Activated T-cell treated with anti-CD3 and anti-CD28 coated beads for 48 hours (primary cell): Measurements from ENCODE around the gene KIF13A.
"Not testable (repeated sequence)": the region's sequence is repeated elsewhere in the genome, so short reads cannot be mapped to it uniquely, and the experiment has no call there.

Source experiments
- DNase-seq: peaks from one replicate; pipeline ENCODE4 v3.0.0-alpha.2; 2020; ENCODE audit warnings: low read depth

Gene KIF13A

DNA sequence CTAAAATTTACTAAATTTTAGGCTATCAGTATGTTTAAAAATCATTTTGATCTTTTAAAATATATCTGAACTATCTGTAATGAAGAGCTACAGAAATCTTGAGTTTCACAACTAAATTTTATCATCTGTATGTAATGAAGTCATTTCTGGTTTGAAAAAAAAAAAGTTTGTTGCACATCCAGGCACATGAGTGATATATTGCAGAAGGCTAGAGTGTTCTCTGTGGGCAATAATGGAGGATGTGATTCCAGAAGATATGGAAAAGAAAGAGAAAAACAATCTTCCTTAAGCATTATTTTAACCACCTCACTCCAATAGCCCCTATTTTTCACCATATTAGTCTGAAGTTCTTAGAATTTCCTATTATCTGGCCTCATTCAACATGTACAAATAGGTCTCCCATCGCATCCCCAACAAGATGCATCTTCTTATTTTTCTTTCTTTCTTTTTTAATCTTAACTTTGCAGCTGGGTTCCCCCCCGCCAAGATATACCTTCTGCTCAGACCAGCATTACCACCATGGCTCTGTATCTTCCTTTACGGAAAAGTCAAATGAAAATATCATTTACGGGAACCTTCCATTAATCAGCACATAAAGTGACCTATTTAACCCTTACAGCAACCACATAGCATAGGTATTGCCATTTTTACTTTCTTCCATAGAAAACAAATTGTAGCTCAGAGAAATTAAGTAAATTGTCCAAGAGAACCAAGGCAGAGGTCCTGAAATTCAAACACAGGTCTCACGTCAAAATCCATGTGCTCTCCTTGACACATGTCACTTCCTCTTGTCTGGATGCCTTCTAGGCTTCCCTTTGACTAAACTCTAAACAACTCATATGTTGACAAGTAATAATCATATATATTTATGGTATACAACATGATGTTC is 116.9 kb downstream of the KIF13A start:
- no peak for DNase-seq

DNA sequence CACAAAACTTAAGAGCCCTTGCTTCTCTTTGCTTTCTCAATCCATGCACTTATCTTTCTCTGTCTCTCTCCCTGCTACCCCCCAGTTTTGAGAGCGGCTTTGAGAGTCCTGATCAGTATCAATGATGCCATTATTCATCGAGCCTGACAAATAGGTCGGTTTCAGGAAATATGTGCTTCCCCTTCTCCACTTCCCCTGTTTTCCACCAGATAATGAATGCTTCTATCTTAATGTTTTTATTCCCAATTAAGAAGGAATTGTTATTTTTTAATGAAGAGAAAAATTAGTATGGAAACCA is 117.7 kb downstream of the KIF13A start:
- DNase-seq = no peak

DNA sequence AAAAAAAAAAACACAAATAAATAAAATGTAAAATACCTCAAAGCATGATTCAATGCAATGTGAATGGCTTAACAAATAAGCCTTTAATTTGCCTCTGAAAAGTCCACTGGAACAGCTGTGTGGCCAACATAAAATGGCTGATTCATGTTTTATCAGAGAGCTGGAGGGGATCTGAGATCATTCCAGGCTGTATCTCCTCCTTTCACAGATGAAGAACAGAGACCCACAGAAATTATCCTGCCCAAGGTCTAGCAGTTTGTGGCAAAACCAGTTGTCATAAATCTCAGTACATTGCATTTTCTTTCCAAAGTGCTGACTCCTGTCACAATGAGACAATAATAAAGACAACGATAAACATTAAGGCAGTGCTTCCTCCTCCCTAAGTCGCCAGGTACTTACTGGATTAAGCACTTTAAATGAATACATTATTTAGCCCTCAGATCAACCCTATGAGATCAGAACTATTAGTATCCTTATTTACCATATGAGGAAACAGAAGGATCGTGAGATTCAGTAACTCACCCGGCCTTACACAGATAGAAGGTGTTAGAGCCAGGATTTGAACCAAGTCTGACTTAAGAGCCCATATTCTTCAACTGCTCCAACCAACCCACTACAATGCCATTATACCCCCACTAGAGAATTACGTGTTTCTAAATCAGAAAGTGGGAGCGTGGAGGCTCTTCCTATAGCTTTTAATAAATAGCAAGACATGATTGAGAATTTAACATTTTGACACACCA is 118.3 kb downstream of the KIF13A start:
- no peak for DNase-seq

DNA sequence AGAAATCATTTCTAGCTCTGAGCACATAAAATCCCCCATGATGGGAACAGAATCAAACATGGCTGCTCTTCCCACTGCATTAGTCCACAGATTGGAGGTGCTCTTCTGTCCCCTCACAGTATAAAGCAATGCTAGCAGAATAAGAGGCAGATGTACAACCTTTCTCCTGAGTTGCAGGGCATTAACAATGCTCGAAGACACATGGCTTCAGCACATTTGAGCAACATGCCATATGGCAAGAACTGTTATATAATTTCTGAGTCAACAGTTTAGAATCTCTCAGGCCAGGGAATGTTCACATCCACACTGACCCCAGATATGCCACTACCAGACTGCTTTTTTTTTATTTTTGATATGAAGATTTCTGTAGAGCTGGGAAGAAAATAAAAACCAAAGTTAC is 119.6 kb downstream of the KIF13A start:
- DNase-seq = no peak

DNA sequence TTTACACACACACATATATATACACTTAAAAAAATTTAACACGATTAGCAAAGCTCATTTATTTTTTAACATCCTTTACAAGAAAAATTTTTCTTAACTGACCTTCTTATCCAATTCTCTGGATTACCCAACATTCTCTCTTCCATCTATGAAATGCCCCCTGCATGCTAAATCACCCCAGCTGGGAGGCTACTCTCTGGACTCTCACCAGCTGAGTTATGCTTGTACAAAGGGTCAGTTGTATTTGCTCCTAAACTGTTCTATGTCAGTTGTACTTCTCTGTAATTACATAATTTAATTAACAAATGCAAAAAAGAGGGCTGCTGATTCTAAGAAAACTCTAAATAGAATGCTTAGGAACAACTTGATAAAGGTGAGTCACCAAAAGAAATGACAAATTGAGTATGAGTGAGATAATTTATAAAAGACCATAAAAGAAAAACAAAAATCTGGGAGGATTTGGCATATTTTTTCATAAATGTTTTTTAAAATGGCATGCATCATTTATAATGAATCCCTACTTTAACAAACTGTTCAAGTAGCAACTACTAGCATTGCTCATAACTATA is 120.5 kb downstream of the KIF13A start:
- DNase-seq = no peak

DNA sequence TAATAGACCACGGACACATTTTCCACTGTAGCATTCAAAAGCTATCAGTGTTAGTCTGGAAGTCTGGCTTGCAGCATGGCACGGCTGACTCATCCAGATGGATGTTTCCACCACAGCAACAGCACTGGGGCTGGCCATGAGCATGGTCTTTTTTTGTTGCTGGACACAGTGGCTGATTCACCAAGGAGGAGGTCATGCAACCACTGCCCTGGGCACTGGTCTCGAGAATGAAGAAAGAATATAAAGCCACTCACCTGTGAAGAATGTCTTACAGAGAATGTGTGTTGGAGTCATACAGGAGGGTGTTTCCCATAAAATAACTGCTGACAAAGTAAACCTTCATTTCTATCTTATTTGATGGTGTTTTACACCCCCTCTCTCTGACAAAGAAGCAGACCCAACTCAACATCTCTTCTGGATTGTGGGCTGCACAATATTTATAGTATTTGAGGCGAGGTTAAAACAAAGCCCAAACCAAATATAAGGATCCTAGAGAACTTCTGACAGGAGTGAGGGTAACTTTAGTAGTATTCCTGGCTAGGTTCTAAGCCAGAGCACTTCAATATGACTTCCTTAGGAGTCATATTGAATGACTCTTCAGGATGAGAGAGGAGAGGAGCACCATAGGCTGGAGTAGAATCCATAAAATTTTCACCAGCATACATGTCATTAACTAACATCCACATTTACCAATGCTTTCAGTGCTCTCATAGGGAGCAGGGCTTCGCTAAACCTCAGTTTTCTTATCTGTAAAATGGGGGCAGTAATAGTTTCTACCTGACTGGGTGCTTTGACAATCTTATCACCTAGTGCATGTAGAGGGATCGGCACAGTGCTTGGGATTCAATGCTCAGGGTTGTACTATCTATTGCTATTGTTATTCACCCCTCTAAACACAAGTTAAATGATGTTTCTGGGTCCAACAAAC is 121.4 kb downstream of the KIF13A start:
- no peak for DNase-seq

DNA sequence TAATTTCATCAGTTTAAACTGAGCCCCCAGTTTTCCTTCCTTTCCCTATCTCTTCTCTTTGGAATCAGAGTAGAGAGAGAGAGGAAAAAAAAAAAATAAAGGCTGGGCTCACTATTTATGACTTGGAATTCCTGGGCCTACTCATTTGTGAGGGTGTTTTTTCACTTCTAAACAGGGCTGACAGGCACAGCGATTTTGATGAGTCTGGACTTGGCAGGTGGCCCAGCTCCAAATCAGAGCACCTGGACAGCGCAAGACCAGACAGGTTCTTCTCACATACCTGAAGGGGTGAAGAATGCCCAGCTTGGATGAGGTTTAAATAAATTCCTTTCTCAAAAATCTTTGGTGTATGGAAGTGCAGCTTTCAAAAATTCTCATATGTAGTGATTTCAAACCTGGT is 122.2 kb downstream of the KIF13A start:
- DNase-seq = no peak

DNA sequence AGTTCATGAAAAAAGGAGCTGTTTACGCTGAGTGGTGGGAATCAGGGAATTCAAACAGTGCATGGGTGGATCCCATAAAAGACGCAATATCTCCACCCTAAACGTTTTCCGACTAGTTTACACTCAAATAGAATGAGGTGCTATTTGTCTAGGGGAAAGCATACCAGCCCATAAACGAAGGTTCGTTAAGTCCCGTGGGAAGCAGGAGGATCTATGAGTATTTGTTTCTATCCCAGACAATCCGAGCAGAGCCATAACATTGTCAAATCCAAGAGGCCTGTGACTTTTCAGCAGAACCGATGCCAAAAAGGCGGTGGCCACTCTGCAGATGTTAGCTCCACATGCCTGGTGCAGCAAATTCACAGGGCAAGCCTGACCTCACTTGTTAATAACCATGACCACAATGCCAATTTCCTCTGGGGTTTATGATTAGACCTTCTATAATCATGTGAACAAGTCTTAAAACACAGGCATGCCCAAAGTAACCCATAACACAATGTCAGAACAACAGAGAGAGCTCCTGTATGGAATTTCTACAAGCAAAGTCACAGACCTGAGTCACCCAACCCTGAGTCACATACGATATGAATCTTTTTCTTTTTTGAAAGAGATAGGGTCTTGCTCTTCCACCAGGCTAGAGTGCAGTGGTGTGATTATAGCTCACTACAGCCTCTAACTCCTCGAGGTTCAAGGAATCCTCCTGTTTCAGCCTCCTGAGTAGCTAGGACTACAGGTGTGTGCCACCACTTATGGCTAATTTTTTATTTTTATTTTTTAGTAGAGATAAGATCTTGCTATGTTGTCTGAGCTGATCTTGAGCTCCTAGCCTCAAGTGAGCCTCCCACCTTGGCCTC is 123.3 kb downstream of the KIF13A start:
- DNase-seq = no peak

DNA sequence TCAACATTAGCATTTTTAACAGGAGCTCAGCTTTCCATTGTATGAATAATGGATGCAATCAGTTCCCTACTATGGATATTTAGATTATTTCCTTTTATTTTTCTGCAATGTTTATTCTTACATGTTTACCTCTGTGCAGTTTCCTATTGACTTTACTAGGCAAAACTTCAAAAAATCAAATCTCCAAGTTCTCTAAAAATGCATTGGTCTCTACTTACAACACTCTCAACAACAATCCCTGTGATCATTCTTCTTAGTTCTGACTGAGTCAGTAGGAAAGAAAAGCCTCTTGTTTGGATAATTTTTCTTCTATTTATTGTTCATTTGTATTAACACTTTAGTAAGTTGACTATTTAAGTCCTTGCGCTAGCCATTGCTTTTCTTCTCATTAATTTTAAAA is 126.1 kb downstream of the KIF13A start:
- DNase-seq = no peak

DNA sequence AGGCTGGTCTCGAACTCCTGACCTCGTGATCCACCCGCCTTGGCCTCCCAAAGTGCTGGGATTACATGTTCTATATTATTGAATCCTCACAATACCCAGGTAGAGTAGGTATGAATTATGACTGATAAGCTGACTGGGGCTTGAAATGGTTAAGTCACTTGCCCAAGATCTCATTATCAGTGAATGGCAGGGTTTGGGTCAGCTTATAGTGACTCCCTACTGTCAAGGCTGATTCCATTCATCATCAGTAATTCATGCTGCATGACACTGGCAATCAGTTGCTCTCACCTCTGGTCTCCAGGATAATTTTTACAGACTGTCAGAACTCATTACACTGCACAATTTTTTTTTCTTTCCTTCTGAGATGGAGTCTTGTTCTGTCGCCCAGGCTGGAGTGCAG is 127.6 kb downstream of the KIF13A start:
- no peak for DNase-seq

DNA sequence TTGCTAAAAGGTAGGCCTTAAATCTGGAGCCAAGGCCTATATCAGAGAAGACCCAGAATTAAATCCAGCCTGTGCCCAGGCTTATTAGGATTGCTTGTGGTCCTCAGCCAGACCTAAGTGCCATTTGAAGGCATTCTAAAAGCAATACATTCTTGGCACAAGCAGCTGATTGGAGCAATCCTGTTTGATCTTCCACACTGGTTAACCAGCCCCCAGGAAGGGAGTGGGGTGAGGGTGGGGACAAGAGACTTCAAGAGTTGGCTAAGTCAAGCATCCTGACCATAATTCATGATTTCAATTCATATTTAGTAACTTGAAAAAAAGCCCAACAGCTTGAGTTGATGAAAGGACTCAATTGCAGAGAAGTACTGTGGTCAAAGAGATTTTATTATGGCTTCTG is 128.9 kb downstream of the KIF13A start:
- no peak for DNase-seq

DNA sequence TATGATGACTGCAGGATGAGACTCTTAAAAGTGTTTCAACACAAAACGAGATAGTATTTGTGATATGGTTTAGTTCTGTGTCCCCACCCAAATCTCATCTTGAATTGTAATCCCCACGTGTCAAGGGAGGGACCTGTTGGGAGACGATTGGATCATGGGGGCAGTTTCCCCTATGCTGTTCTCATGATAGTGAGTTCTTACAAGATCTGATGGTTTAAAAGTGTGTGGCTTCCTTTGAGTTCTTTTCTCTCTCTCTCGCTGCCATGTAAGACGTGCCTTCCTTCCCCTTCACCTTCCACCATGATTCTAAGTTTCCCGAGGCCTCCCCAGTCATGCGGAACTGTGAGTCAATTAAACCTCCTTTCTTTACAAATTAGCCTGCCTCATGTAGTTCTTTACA is 130.2 kb downstream of the KIF13A start:
- not testable (repeated sequence) for DNase-seq

DNA sequence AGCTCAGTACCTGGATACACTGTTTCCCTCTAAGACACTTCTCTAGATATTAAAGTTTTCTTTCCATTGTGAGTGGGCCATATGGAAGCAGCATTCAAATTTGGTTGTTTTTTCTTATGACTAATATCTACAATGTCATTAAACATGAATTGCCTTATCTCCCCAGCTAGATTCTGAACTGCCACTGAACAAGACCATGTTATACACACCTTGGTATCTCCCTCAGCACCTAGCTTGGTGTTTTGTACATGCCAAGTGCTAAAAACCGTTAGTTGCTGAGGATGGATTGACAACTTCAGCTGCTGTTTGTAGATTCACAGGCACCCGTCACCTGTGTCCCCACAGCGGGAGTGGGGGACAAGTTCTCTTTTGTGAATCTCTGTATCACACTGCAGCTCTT is 131.1 kb downstream of the KIF13A start:
- no peak for DNase-seq

DNA sequence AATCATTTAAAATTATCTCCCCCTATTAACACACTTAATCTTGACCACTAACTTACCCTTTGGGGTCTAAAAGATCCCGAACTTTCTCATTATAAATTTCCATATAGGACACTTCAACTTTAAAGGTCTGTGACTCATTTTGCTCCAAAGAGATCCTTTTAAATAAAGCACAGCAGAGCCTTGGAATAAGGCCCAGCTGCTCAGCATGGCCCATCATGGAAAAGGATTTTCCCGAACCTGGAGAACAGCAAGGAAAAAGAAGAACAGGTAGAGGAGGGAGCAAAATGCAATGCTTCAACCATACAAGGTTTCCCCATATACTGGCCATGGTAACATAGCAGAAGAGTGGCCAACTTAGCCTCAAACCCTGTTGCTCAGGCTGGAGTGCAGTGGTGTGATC is 132.1 kb downstream of the KIF13A start:
- DNase-seq = no peak

DNA sequence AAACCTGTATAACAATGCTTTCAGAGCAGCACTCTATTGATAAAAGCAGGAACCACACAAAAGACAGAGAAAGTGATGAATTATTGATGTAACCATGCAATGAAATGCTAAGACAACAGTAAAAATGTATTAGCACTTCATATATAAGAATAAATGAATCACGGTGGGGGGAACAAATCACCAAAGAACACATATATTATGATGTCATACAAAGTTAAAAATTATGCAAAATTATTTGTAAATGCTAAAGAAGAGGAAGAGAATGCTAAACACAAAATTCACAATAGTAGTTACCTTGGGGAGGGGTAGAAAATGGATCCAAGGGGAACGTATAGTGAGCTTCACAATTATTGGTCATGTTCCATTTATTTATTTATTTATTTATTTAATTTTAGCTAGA is 133.9 kb downstream of the KIF13A start:
- DNase-seq = no peak

DNA sequence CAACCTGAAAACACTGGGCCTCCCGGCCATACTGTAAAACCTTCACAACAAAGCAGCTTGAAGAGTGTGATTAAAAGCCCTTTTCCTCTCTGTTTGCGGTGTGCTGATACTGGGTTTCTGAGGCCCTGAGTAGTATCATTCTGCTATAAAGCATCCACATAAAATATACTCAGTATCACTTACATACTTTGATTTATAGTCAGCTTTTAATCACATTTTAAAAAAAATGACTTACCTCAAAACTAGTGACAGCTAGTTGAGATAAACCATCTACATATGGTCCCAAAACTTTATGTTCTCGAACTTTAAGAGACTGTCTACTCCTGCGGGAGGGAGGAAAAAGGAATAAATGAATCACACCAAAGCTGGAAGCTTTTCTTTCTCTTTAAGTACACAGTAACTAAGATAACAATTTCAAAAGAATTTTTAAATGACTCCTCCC is 135.7 kb downstream of the KIF13A start:
- DNase-seq = no peak

DNA sequence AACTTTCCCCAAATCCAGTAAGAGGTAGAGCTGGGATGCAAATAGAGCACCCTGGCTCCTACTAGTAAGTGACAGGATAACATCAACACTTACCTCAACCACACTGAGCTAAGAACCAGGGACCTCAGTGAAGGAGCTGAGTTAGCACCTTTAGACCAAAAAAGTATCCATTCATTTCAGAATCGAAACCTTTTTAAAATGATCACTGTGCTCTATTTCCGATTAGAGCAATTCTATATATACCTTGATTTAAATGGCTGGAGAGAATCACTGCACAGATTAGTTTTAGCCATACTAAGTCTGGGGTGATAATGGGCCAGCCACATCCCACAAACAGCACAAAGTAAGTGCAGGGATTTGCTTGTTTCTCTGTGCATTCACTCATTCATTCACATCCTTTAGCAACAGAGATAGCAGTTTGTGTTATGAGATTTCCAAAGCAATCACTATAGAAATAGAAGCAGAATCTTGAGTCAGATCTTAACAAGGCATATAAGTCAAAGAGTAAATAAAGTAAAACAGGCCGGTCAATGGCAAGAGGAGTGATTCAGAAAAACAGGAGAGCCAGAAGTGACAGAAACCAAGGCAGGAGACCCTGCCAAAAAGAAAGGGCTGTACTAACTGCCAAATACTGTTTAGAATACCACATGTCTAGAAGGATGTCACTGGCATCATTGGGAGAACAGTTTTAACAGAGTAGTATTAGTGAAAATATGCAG is 136.3 kb downstream of the KIF13A start:
- no peak for DNase-seq

DNA sequence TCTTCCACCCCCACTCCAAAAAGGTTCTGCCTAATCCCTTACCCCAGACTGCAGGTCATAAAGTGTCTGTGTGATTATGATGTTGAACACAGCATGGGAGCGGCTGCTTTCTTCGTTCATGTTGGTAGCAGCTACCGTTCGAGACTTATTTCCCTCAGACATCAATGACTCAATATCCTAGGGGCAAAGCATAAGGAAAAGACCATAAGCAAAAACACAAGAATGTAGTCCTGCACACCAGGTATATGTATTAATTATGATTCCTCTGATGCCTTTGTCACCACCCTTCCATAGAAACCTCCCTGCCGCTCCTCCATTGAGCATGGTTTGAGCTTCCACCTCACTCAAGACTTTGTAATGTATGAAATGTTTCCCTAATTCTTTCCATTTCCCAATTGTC is 137.2 kb downstream of the KIF13A start:
- no peak for DNase-seq

DNA sequence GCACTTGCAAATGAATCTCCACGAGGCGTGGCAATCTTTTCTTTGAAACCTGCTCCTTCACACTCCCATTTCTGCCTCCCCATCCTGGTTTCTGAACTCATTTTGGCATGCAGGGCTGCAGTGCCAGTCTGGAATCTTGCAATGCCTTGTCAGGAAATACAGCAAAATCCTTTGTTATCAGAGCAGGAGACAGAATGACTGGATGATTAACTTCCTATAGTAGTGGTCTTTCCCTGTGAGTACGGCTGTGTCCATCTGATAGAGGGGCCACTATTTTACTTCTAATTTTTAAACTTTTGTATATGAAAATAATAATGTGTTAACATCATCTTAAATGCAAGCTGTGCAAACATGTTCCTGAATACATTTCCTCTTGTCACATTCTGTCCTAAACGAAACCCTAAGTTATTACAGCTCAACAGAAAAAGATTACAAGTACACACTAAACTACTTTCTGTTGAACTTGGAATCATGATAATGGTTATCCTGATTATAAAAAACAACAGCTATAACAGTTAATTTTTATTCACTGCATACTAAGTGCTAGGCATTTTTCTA is 140.2 kb downstream of the KIF13A start:
- DNase-seq = no peak

DNA sequence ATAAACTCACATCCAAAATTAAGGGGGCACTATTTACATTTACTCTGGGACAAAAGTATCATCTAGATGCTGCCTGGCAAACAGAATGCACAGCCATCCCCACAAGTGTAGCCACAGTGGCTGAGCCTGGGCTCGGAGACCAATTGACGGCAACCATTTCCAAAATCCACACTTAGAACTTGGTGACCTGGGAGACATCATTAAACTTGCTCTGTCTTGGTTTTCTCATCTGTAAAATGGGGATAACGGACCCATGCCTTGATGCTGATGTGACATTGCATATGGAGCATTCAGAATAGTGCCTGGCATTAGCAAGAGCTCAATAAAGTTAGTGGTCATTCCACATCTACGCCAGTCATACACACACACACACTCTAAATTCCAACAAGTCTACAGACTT is 140.7 kb downstream of the KIF13A start:
- no peak for DNase-seq
